Measurements from ENCODE around the gene POU6F1. TPM values are rescaled to one million over a fixed set of nuclear protein-coding genes. Genes with fewer than 3 reads are reported as not detected.

The POU6F1 gene
- total and polyA plus RNA-seq, 2 of the 8 experiments (the other 6 are each of a cell fraction or from before 2014, with no cell fraction given), result 5.6 to 8.7 TPM

- Histone ChIP-seq H2AK5ac (ENCODE audit: low read depth, low read length) (no peak overlapping the region), H3K23ac (ENCODE audit: insufficient read length) (no peak overlapping the region), H3K9me3 (ENCODE audit: insufficient read depth in 2 of 2, low read depth in 1 of 2, low read length in 1 of 2) (no peaks in the 10 kb centered on the region), H2AFZ (ENCODE audit: low read length) (no peak overlapping the region; the same call in 1 of the 2 replicates), H2BK15ac (ENCODE audit: low read length) (no peak overlapping the region), H3K4me3 (ENCODE audit: extremely low read depth in 1 of 4, insufficient read depth in 2 of 4, low read depth in 3 of 4, low read length in 4 of 4) (peak overlapping the region; percentile 44 to 85 (median 67)), H3K4ac (replicated peaks; ENCODE audit: insufficient read length, low read depth, low read length) (no peak overlapping the region), H2BK120ac (replicated peaks; ENCODE audit: low read depth, low read length) (no peak overlapping the region), H2BK20ac (ENCODE audit: low read length) (no peak overlapping the region), H2BK5ac (ENCODE audit: low read depth, low read length) (0 out of 2 replicates have a peak overlapping the region, but pooled peaks have one; percentile 41), H3K18ac (ENCODE audit: extremely low read depth, low read length) (no peak overlapping the region), H3K56ac (replicated peaks; ENCODE audit: insufficient read length, low read depth, low read length) (no peak overlapping the region), H4K8ac (ENCODE audit: extremely low read depth, insufficient read depth, low read length) (peak overlapping the region; percentile 93), H3K36me3 (ENCODE audit: control insufficient read depth in 2 of 4, insufficient read depth in 4 of 4, low read length in 3 of 4) (no peaks in the 10 kb centered on the region), H3K27ac (ENCODE audit: low read depth, low read length) (peak overlapping the region; percentile 71; the same call in 1 of the 2 replicates), H3K79me2 (ENCODE audit: control insufficient read depth in 1 of 2, insufficient read depth in 2 of 2, low read length in 2 of 2) (peaks cover 0 to 5% of the 10 kb centered on the region in 2 experiments; a peak in 1 of 4 replicates), H3K4me1 (replicated peaks in 1 of 4; ENCODE audit: control insufficient read depth in 3 of 4, insufficient read depth in 4 of 4, low read length in 3 of 4) (peaks cover 0 to 10% (median 7%) of the 10 kb centered on the region in 4 experiments; a peak in 5 of 7 replicates), H3K23me2 (ENCODE audit: low read depth, low read length) (peaks cover 10% of the 10 kb centered on the region; the same call in 1 of the 2 replicates), H3K27me3 (replicated peaks in 1 of 4; ENCODE audit: control insufficient read depth in 3 of 4, extremely low read depth in 1 of 4, insufficient read depth in 3 of 4, low read length in 3 of 4) (no peaks in the 10 kb centered on the region), H3K79me1 (ENCODE audit: low read depth, low read length) (no peaks in the 10 kb centered on the region; the same call in 1 of the 2 replicates), H3K14ac (ENCODE audit: insufficient read length) (no peak overlapping the region), H3K4me2 (ENCODE audit: insufficient read depth in 1 of 2, low read depth in 2 of 2, low read length in 2 of 2) (peak overlapping the region; percentile 76 to 78), H4K91ac (replicated peaks; ENCODE audit: insufficient read length, low read length) (no peak overlapping the region), H2BK12ac (ENCODE audit: low read depth, low read length) (no peak overlapping the region), H4K20me1 (replicated peaks in 1 of 2; ENCODE audit: control insufficient read depth in 1 of 2, insufficient read depth in 2 of 2, low read length in 2 of 2) (no peaks in the 10 kb centered on the region), H3K9ac (replicated peaks in 1 of 4; ENCODE audit: extremely low read depth in 1 of 4, low read depth in 3 of 4, low read length in 3 of 4) (peak overlapping the region; percentile 35 to 67 (median 48); a peak in 5 of 7 replicates), H4K5ac (ENCODE audit: insufficient read length, low read depth, low read length) (peak overlapping the region; percentile 22)
- ChIA-PET POLR2A (ENCODE audit: partially characterized antibody) (interaction anchor here (0.6 to 2.6 kb wide), 26 partner anchors 8 to 224 kb away, joined by 3 to 22 read pairs (median 3); partner anchors contain the start of genes CSRNP2, DAZAP2 and TFCP2), CTCF (ENCODE audit: partially characterized antibody) (interaction anchor here (0.7 to 2.5 kb wide), 14 partner anchors 9 to 389 kb away, joined by 3 to 14 read pairs (median 4); partner anchors contain the start of gene DAZAP2)
- WGBS, 2 experiments (ENCODE audit: extremely low coverage in 1 of 2, insufficient coverage in 1 of 2, insufficient read length in 1 of 2, insufficient replicate concordance in 2 of 2, low coverage in 1 of 2, low lambda C conversion rate in 2 of 2, missing lambda C conversion rate in 1 of 2), result 2% methylated on average over 16 of the region's 81 CpGs; no CpG with 5 or more reads in 1 of the 2 experiments
- DNase-seq (ENCODE audit: low read depth in 1 of 2, low spot score in 2 of 2) (peak in 1 of 2 experiments; percentile 75), FAIRE-seq (no peak)
- TF ChIP-seq GTF2F1 (IDR thresholded peaks at IDR 0.05; ENCODE audit: borderline replicate concordance, low read depth, low read length), result no peak
- TF ChIP-seq MAX (IDR thresholded peaks at IDR 0.05), result no peak
- no peak for TF ChIP-seq EZH2 (IDR thresholded peaks at IDR 0.05; ENCODE audit: low read depth, low read length, severe bottlenecking)
- peak; percentile 55 for TF ChIP-seq KDM4A (IDR thresholded peaks at IDR 0.05; ENCODE audit: low read depth, low read length, severe bottlenecking)
- no peak for TF ChIP-seq RFX5 (IDR thresholded peaks at IDR 0.05; ENCODE audit: borderline replicate concordance, low read depth, low read length)
- TF ChIP-seq BCL11A (IDR thresholded peaks at IDR 0.05; ENCODE audit: low read depth in 2 of 2, low read length in 2 of 2), result no peak
- TF ChIP-seq SRF (IDR thresholded peaks at IDR 0.05; ENCODE audit: low read depth, low read length), result no peak
- TF ChIP-seq CBX5 (IDR thresholded peaks at IDR 0.05; ENCODE audit: low read depth, low read length), result no peak
- TF ChIP-seq SIX5 (IDR thresholded peaks at IDR 0.05; ENCODE audit: low read depth, low read length), result no peak
- no peak for TF ChIP-seq SUZ12 (IDR thresholded peaks at IDR 0.05; ENCODE audit: low read length)
- TF ChIP-seq CHD1 (IDR thresholded peaks at IDR 0.05; ENCODE audit: low read depth, low read length), result no peak
These were observed 512 bp downstream of the POU6F1 start for GRCh38 chr12:51217133-51217967.

Measured in H1 (cell line).